Measurements from ENCODE around the gene PHLDB1.

The PHLDB1 gene

DNA sequence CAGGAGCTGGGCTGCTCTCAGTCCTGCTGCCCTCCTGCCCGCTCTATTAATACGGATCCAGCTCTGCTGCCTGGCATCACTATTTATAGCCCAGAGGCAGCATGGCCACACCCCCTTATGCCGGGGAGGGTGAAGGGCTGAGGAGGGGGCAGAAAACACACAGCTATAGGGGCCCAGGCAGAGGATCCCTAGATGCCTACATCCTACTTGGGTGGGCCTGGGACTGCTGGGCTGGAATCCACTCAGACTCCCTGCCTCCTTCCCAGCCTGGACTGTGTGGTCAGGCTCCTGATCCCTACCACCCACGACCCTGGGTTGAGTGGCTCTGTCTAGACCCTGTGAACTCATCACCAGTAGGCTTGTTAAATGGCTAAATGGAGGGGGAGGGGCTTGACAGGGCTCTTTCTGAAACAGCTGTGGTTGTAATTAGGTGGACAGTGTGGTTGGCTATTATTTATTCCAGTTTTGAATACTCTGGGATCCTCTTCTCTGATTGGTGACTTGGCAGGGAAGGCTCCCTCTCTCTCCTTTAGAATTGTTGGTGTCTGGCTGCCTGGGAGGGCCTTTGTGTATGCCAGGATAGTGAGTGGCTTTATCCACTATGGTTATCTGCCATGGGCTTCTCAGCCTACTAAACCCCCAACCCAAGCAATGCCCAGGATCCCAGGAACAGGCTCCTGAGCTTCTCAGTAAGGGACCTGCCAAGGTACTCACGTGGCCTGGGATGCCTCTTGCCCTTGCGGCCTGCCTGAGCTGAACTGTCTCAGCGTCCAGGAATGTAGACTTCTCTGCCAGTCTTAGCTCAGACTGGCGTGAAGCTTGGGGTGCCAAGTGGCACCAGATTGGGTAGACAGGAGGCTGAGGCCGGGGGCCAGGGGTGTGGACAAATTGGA, 15.2 kb downstream of the PHLDB1 start:
- DNase-seq (ENCODE audit: low spot score), result peak; percentile 78

GRCh38 chr11:118623269-118623655, 15.8 kb downstream of the PHLDB1 start:
- peak; percentile 41 for DNase-seq (ENCODE audit: low spot score)

GRCh38 chr11:118625036-118625690, 17.7 kb downstream of the PHLDB1 start:
- no peak for DNase-seq (ENCODE audit: low spot score)

DNA sequence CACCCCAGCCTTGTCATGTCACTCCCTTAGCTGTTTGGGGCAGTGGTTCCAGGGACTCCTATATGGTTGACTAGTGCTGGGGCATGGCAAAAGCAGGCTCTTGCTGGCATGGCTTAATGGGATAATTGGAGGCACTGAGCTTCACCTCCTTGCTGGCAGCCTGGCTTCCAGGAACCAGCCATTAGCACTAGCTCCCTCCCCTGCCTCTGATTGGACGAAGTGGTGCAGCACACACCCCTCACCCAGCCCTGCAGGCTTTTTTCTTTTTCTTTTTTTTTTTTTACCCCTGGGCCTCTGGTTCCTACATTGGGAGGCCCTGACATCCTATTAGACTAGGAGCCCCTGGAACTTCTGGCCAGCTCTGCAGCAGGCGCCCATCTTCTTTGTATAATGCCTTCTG, 18.6 kb downstream of the PHLDB1 start:
- no peak for DNase-seq (ENCODE audit: low spot score)

- no peak for DNase-seq (ENCODE audit: low spot score)
Observed at GRCh38 chr11:118627566-118627965, 20.2 kb downstream of the PHLDB1 start.

GRCh38 chr11:118628031-118628430, 20.6 kb downstream of the PHLDB1 start:
- no peak for DNase-seq (ENCODE audit: low spot score)

DNA sequence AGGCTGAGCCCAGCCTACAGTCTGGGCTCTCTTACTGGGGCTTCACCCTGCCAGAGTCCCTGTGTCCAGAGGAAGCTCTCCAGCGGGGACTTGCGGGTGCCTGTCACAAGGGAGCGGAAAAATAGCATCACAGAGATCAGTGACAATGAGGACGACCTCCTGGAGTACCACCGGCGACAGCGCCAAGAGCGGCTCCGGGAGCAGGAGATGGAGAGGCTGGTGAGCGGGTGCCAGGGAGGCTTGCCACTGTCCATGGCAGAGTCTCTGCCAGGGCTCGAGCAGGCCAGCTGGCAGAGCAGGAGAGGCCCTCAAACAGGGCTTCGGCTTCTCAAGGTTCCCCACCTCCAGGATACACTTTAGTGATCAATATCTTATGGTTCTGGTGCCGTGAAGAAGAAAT, 21.0 kb downstream of the PHLDB1 start:
- DNase-seq (ENCODE audit: low spot score), result no peak

DNA sequence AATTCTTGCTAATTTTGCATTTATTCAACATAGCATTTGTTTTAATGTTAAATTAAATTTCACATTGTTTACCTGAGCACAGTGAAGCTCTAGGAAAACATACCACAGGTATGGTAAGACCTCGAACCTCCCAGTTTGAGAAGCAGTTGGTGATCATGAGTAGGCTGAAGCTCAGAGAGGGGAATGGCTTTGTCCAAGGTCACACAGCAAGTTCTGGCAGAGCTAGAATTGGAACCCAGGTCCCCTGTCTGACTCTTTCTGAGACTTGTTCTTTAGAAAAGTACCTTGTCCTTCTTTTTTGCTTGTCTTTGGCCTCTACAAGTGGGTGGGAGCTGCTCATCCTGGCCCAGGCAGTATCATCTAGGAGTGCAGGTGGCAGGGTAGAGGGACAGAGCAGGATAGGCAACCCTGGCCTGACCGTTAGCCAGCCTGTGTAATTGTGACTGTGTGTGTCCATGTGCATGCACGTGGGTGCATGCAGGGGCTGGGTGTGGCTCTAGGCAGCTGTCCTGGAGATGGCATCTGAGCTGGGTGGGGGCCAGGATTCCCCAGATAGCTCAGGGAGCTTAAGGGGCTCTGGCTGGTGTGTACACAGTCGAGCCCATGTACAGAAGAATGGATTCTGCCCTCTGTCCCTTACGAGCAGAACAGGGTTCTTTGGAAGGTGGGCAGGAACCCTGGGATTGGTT, 21.6 kb downstream of the PHLDB1 start:
- DNase-seq (ENCODE audit: low spot score), result no peak

GRCh38 chr11:118629761-118630661, 22.6 kb downstream of the PHLDB1 start:
- DNase-seq (ENCODE audit: low spot score), result no peak

DNA sequence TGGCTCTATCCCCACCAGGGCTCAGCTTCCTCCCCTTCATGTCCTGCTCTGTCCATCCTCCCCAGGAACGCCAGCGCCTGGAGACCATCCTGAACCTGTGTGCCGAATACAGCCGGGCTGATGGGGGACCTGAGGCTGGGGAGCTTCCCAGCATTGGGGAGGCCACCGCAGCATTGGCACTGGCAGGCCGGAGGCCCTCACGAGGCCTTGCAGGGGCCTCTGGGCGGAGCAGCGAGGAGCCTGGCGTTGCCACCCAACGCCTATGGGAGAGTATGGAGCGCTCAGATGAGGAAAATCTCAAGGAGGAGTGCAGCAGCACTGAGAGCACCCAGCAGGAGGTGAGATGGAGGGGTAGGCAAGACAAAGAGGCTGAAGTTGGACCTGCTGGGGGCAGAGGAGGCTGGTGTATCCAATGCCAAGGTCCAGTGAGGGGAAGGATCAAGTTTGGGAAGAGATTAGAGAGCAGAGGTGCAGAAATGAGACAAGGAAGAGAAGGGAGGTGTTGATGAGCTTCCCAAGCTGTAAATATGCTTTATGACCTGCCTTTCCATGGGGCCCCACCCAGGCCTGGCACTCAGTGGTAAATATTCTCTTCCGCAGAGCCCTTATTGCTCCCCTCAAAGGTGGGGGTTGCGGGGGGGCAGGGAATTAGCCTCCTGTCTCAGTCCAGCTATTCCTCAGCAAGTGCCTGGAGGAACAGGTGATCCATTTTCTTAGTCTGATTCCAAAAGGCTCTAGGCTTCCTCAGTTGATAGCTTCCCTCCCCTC, 23.9 kb downstream of the PHLDB1 start:
- no peak for DNase-seq (ENCODE audit: low spot score)

- no peak for DNase-seq (ENCODE audit: low spot score)
Observed at GRCh38 chr11:118632577-118633318, 25.3 kb downstream of the PHLDB1 start.

DNA sequence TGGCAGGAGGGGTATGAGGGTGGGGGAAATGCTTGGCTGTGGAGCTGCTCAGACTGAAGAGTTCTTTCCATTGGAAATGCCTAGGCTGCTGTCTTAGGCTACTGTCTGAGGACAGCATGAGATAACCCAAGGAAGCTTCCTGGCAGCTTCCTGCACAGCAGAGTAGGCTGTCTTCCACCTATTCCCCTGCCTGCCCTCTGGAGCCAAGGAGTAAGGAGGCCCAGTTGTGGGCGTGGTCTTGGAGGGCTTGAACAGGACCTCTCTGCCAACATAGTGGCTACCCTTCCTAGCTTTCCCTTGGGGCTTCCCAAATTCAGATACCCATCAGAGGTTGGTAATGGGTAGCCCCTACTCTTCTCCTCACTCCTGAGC, 25.9 kb downstream of the PHLDB1 start:
- no peak for DNase-seq (ENCODE audit: low spot score)

- DNase-seq (ENCODE audit: low spot score), result peak; percentile 74
Observed at GRCh38 chr11:118633979-118634378, 26.6 kb downstream of the PHLDB1 start.

DNA sequence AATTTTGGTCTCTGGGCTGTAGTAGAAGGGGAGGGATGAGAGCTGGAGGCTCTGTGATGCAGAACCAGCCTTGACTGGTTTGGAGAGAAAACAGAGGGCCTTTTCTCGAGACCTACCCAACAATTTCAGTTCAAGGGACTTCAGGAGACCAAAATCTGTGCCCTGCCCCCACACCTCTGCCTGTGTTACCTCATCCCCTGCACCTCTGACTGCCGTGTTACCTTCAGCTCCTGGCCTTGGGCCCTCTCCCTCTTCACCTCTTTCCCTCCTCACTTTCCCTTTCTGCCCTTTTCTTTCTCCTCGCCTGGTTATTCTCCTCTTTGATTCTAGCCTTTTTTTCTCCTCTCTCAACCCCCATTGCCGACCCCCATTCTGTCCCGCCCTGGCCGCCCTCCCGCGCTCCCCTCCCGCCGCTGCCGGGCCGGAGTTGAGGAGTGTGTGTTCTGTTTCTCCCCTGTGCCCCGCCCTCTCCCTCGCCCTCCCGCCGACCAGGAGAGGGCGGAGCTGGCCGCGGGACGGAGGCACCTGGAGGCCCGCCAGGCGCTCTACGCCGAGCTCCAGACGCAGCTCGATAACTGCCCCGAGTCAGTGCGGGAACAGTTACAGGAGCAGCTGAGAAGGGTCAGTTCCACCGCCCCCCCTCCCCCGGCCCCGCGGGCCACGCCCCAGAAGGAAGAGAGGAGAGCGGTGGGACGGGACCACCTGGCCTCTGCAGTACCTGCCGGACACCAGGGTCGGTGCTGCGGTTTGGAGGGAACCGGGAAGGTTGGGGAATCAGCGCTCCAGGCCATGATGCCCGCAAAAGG, 27.2 kb downstream of the PHLDB1 start:
- DNase-seq (ENCODE audit: low spot score), result peak; percentile 71

- no peak for DNase-seq (ENCODE audit: low spot score)
Observed at GRCh38 chr11:118635237-118635591, 27.8 kb downstream of the PHLDB1 start.

DNA sequence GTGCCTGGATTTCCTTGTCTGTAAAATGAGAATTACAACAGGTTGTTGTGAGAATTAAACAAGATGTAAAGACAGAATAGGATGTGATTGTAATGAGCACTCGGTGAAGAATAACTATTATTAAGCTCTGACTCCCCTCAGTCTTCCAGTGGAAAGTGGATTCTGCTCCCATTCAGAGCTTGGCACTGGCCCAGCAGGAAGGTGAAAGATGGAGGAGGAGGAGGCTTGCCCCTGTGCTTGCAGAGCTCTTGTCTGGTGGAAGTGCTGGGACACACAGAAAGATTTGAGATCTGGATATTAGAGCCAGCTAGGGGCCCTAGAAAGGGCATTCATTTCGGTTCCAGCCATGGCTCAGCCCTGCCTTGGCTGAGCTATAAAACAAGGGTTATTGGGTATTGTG, 28.2 kb downstream of the PHLDB1 start:
- DNase-seq (ENCODE audit: low spot score), result no peak

- DNase-seq (ENCODE audit: low spot score), result no peak
Observed at GRCh38 chr11:118636569-118637290, 29.3 kb downstream of the PHLDB1 start.

DNA sequence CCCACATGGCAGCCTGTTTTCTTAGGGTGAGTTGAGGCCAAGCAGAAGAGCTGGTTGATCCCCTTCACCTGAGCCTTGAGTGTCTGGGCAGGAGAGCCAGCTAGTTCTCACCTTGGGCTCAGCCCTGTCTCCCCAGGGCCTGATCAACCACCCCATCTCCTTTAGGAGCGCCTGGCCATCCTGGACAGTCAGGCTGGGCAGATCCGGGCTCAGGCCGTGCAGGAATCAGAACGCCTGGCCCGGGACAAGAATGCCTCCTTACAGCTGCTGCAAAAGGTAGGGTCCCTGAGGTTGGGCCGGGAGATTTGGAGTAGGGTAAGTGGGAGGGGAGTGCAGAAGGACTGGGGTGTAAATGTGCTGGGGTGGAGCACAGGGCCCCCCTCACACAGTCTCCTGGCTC, 31.3 kb downstream of the PHLDB1 start:
- no peak for DNase-seq (ENCODE audit: low spot score)

DNA sequence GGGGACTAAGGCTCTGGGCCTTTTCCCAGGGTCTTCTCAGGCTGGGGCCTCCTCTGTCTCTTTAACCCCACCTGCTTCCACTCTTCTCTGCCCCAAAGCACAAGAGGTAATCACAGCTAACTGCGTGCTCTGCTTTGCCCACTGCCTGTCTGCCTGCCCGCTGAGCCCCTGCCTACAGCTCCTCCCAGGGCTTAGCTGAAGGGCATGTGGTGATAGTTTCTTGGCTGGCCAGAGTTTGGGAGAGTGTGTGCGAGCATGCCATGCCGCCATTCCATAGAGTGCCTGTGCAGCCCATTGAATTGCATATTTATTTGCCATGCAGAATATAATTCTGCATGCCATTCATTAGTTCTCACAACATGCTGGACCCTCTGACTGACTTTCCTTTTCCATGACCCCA, 32.5 kb downstream of the PHLDB1 start:
- no peak for DNase-seq (ENCODE audit: low spot score)

Data from AG08396 (cell line).